NB4 (cell line): ENCODE measurements around the gene DPEP2.

ENCODE experiments used
- MAX ChIP-seq: IDR thresholded peaks from 2 replicates; pipeline ENCODE4 v1.6.1; 2011; ENCODE audit warnings: low read depth, low read length
- POLR2A ChIP-seq: IDR thresholded peaks from 2 replicates; pipeline ENCODE4 v1.6.1; 2011; ENCODE audit warnings: mild to moderate bottlenecking; ENCODE audit not compliant: insufficient read length; ENCODE audit errors: extremely low read depth

- TF ChIP-seq POLR2A (no peak), MAX (no peak)
Measured at GRCh38 chr16:68040506-68041288, 41.4 kb upstream of the DPEP2 start.
